Measurements from ENCODE around the gene GAB4. TPM values are rescaled to one million over a fixed set of nuclear protein-coding genes. Genes with fewer than 3 reads are reported as not detected.
"Not testable (repeated sequence)": the region's sequence is repeated elsewhere in the genome, so short reads cannot be mapped to it uniquely, and the experiment has no call there.

The GAB4 gene
- total and polyA plus RNA-seq, 8 donors = not detected

- intact Hi-C loops (cut with DNase I; ENCODE audit: low total_unique reads) = no loop called here
- Histone ChIP-seq H3K4me1 (no peaks in the 10 kb centered on the region), H3K9me3 (no peaks in the 10 kb centered on the region), H3K4me3 (no peak overlapping the region), H3K27ac (no peak overlapping the region), H3K36me3 (no peaks in the 10 kb centered on the region), H3K27me3 (no peaks in the 10 kb centered on the region)
- DNase-seq = no peak
- WGBS, 5 donors = 45 to 66% (median 58%) methylated on average over 3 of the region's 3 CpGs
- TF ChIP-seq POLR2AphosphoS5 (IDR thresholded peaks at IDR 0.05) (no peak), EP300 (IDR thresholded peaks at IDR 0.05) (no peak), CTCF (IDR thresholded peaks at IDR 0.05) (no peak), POLR2A (IDR thresholded peaks at IDR 0.05) (no peak)
Observed at GRCh38 chr22:16949561-16949960, 58.5 kb downstream of the GAB4 start.

GRCh38 chr22:16937811-16938210 is 70.2 kb downstream of the GAB4 start:
- no peaks in the 10 kb centered on the region for H3K4me1 ChIP-seq
- WGBS, 5 donors = 74 to 89% (median 76%) methylated on average over 5 of the region's 5 CpGs
- H3K9me3 ChIP-seq = no peaks in the 10 kb centered on the region
- no peak for DNase-seq
- intact Hi-C loops (cut with DNase I; ENCODE audit: low total_unique reads) = no loop called here
- no peak for TF ChIP-seq CTCF (IDR thresholded peaks at IDR 0.05)
- no peak for TF ChIP-seq POLR2A (IDR thresholded peaks at IDR 0.05)
- TF ChIP-seq POLR2AphosphoS5 (IDR thresholded peaks at IDR 0.05) = no peak
- no peak for TF ChIP-seq EP300 (IDR thresholded peaks at IDR 0.05)
- peaks cover 0 to 4% (median 0%) of the 10 kb centered on the region in 3 donors for H3K27me3 ChIP-seq
- H3K4me3 ChIP-seq = no peak overlapping the region
- no peaks in the 10 kb centered on the region for H3K36me3 ChIP-seq
- no peak overlapping the region for H3K27ac ChIP-seq

GRCh38 chr22:16937209-16937608 is 70.8 kb downstream of the GAB4 start:
- 91 to 93% (median 92%) methylated on average over 5 of the region's 5 CpGs for WGBS, 5 donors
- intact Hi-C loops (cut with DNase I; ENCODE audit: low total_unique reads); DNase-seq: not testable (repeated sequence)

GRCh38 chr22:16936625-16937024 is 71.4 kb downstream of the GAB4 start:
- Histone ChIP-seq H3K27me3 (peaks cover 0 to 7% (median 0%) of the 10 kb centered on the region in 3 donors), H3K9me3 (no peaks in the 10 kb centered on the region), H3K36me3 (no peaks in the 10 kb centered on the region), H3K4me3 (no peak overlapping the region), H3K27ac (no peak overlapping the region), H3K4me1 (no peaks in the 10 kb centered on the region)
- intact Hi-C loops (cut with DNase I; ENCODE audit: low total_unique reads) = no loop called here
- no peak for DNase-seq
- no peak for TF ChIP-seq EP300 (IDR thresholded peaks at IDR 0.05)
- TF ChIP-seq POLR2A (IDR thresholded peaks at IDR 0.05) = no peak
- TF ChIP-seq CTCF (IDR thresholded peaks at IDR 0.05) = no peak
- no peak for TF ChIP-seq POLR2AphosphoS5 (IDR thresholded peaks at IDR 0.05)
- 73 to 94% (median 76%) methylated on average over 5 of the region's 5 CpGs for WGBS, 5 donors

More at GRCh38 chr22:16937209-16937608, 70.8 kb downstream of the GAB4 start:
- H3K4me1 ChIP-seq, H3K9me3 ChIP-seq, H3K4me3 ChIP-seq, H3K27me3 ChIP-seq, H3K36me3 ChIP-seq, H3K27ac ChIP-seq: not testable (repeated sequence)

GRCh38 chr22:16935209-16935608 is 72.8 kb downstream of the GAB4 start:
- TF ChIP-seq EP300 (IDR thresholded peaks at IDR 0.05) (no peak), CTCF (IDR thresholded peaks at IDR 0.05) (no peak), POLR2AphosphoS5 (IDR thresholded peaks at IDR 0.05) (no peak), POLR2A (IDR thresholded peaks at IDR 0.05) (no peak)
- H3K9me3 ChIP-seq = no peaks in the 10 kb centered on the region
- no peak overlapping the region for H3K4me3 ChIP-seq
- no peaks in the 10 kb centered on the region for H3K36me3 ChIP-seq
- H3K27me3 ChIP-seq = peaks cover 0 to 22% (median 0%) of the 10 kb centered on the region in 3 donors
- WGBS, 5 donors = 64 to 77% (median 73%) methylated on average over 4 of the region's 4 CpGs
- DNase-seq = no peak
- H3K27ac ChIP-seq = no peak overlapping the region
- intact Hi-C loops (cut with DNase I; ENCODE audit: low total_unique reads) = no loop called here
- no peaks in the 10 kb centered on the region for H3K4me1 ChIP-seq

Data from stomach (tissue), 9 donors.